ENCODE results near the gene VAMP4.
"Not testable (repeated sequence)": the region's sequence is repeated elsewhere in the genome, so short reads cannot be mapped to it uniquely, and the experiment has no call there.

Gene VAMP4

DNA sequence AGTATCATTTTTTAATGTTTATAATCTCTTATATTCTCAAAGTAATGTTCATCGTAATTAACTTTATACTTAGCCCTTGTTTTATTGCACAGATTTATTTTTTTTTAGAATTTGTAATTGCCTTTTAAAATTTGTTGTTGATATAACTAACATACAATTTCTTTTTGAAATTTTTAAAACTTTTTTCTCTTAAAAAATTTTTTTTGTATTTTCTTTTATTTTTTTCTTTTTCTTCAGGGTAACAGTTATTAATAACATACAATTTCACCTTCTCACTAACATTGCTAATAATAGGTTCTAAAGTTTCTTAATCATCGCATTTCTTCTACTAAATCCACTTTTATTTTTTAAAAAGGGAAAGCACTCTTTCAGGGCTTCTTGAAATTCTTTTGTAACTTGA lies 11.3 kb upstream of the VAMP4 start:
- in situ Hi-C loops (cut with MboI; ENCODE audit: low sequenced_read_pairs): no loop called here

- in situ Hi-C loops (cut with MboI; ENCODE audit: low sequenced_read_pairs): no loop called here
Observed at GRCh38 chr1:171751221-171751620, 9.4 kb upstream of the VAMP4 start.

DNA sequence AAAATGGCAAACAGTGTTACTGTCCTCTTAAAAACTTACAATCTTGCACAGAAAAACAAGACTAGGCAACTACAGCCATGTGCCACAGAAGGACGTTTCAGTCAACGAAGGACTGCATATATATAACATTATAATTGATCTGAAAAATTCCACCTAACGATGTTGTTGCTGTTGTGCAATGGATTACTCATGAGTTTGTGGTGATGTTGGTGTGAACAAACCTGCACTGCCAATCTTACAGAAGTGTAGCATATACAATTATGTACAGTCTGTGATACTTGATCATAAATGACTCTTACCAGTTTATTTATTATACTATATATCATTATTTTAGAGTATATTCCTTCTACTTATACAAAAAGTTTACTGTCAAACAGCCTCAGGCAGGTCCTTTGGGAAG lies 6.8 kb upstream of the VAMP4 start:
- in situ Hi-C loops (cut with MboI; ENCODE audit: low sequenced_read_pairs): no loop called here

DNA sequence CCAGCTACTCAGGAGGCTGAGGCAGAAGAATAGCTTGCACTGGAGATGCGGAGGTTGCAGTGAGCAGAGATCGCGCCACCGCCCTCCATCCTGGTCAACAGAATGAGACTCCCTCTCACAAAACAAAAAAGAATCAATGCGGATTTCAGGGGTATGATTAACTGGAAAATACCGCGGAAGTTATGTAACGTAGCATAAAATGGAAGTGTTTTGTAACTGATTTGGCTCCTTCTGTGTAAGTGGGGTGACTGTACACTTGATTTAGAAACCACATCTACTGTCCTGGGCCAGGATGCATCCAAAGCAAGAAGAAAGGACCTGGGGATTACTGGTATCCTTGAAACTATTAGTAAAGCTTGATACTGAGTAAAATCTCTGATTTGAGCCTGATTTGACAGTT lies 3.1 kb upstream of the VAMP4 start:
- in situ Hi-C loops (cut with MboI; ENCODE audit: low sequenced_read_pairs): no loop called here

DNA sequence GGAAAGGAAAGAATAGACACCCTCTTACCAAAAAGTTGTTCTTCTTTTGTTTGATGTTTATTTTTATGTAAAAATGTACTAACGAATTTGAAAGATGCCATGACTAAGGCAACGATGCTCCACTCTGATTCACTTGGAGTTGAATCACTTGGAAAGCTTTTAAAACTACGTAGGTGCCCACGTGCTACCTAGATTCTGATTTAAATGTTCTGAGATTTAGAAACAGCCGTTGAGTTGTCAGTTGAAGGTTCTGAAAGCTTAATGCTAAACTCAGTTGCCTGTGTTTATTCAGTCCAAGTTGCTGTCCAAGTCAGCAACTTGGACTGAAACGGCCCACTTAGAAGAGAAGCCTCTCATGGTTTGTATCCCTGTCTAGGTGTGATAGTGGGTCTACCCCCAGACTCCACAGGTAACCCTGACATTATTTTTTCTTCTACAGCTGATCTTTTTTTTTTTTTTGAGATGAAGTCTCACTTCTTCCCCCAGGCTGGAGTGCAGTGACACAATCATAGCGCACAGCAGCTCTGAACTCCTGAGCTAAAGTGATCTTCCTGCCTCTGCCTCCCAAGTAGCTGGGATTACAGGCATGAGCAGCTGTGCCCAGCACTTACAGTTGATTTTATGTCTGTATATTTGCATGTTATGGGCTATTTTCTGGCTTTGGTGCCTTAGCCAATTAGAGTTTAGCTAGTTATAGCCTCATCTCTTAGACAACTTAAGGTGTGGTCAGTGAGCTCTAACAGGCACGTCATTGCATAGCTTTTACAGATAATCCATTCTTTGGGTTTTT lies 1.4 kb upstream of the VAMP4 start:
- in situ Hi-C loops (cut with MboI; ENCODE audit: low sequenced_read_pairs): no loop called here

- in situ Hi-C loops (cut with MboI; ENCODE audit: low sequenced_read_pairs): no loop called here
Observed at GRCh38 chr1:171742577-171742922, 685 bp upstream of the VAMP4 start.

- in situ Hi-C loops (cut with MboI; ENCODE audit: low sequenced_read_pairs): no loop called here
Observed at GRCh38 chr1:171740987-171741871, 636 bp downstream of the VAMP4 start.

- in situ Hi-C loops (cut with MboI; ENCODE audit: low sequenced_read_pairs): no loop called here
Observed at GRCh38 chr1:171740356-171740863, 1.5 kb downstream of the VAMP4 start.

GRCh38 chr1:171739656-171740055 lies 2.2 kb downstream of the VAMP4 start:
- in situ Hi-C loops (cut with MboI; ENCODE audit: low sequenced_read_pairs): no loop called here

DNA sequence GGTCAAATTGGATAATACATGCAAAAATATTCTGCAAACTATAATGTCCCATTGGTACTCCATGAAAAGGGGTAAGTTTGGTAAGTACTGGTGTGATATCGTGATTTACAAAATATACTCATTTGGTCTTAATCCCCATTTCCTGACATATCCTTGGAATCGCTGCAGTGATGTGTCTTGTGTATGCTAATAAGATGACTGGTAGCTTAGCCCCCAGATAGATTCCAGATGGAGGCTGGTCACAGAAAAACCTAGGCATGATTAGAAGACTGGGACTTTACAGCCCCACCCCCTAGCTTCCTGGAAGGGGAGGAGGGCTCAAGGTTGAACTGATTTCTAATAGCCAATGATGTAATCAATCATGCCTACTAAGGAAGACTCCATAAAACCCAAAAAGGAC lies 3.0 kb downstream of the VAMP4 start:
- in situ Hi-C loops (cut with MboI; ENCODE audit: low sequenced_read_pairs): no loop called here

- in situ Hi-C loops (cut with MboI; ENCODE audit: low sequenced_read_pairs): no loop called here
Observed at GRCh38 chr1:171736196-171736595, 5.7 kb downstream of the VAMP4 start.

GRCh38 chr1:171730052-171730451 lies 11.8 kb downstream of the VAMP4 start:
- in situ Hi-C loops (cut with MboI; ENCODE audit: low sequenced_read_pairs): no loop called here

- in situ Hi-C loops (cut with MboI; ENCODE audit: low sequenced_read_pairs): no loop called here
Observed at GRCh38 chr1:171727778-171728177, 14.1 kb downstream of the VAMP4 start.

DNA sequence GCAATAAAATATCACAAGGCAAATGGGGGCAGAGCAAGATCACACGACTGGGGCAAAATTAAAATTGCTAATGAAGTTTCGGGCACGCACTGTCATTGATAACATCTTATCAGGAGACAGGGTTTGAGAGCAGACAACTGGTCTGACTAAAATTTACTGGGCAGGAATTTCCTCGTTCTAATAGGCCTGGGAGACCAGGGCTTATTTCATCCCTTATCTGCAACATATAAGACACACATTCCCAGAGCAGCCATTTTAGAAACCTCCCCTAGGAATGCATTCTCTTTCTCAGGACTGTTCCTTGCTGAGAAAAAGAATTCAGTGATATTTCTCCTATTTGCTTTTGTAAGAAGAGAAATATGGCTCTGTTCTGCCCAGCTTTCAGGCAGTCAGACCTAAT lies 18.7 kb downstream of the VAMP4 start:
- in situ Hi-C loops (cut with MboI; ENCODE audit: low sequenced_read_pairs): not testable (repeated sequence)

DNA sequence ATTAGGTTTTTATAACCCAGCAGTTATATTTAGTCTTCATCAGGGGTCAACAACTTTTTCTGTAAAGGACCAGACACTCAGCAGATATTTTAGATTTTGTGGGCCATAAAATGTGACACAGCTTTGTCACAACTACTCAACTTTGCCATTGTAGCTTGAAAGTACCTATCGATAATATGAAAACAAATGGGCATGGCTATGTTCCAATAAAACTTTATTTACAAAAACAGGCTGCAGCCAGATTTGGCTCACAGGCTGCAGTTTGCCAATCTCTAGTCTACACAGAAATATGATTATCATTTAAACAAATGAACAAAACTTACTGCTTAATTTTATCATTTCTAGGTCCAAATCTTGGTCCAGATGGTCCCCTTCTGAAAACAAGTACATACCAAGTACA lies 23.0 kb downstream of the VAMP4 start:
- in situ Hi-C loops (cut with MboI; ENCODE audit: low sequenced_read_pairs): no loop called here

- in situ Hi-C loops (cut with MboI; ENCODE audit: low sequenced_read_pairs): no loop called here
Observed at GRCh38 chr1:171718216-171718615, 23.6 kb downstream of the VAMP4 start.

DNA sequence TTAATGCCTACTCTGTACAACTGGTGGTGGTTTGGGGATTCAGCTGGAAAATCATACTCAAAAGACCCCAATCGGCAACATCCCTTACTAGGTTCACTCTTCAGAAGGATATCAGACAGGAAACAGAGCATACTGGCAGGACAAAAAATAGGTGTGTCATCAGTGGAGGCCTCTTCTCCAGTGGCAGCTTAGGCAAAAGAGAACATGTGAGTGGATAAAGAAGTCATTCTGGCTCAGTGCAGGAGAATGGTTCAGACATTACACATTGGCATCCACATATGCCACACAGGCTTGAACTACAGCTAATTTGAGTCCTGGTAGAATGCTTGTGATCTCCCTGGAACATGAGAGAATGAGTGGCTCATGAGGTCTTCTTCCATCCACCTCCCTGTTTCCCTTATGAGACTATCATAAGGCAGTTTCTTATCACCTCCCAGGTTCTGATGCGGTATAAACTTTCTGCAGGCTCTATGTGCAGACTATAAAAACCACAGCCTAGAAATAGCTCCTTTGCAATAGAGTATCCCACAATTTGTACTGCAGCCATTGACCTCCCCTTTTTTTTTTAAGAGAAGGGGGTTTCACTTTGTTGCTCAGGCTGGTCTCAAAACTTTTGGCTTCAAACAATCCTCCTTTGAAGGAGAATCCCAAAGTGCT lies 24.7 kb downstream of the VAMP4 start:
- in situ Hi-C loops (cut with MboI; ENCODE audit: low sequenced_read_pairs): no loop called here

GRCh38 chr1:171716616-171717015 lies 25.2 kb downstream of the VAMP4 start:
- in situ Hi-C loops (cut with MboI; ENCODE audit: low sequenced_read_pairs): no loop called here

GRCh38 chr1:171715813-171716251 lies 26.0 kb downstream of the VAMP4 start:
- in situ Hi-C loops (cut with MboI; ENCODE audit: low sequenced_read_pairs): no loop called here

- in situ Hi-C loops (cut with MboI; ENCODE audit: low sequenced_read_pairs): no loop called here
Observed at GRCh38 chr1:171712341-171712740, 29.5 kb downstream of the VAMP4 start.

DNA sequence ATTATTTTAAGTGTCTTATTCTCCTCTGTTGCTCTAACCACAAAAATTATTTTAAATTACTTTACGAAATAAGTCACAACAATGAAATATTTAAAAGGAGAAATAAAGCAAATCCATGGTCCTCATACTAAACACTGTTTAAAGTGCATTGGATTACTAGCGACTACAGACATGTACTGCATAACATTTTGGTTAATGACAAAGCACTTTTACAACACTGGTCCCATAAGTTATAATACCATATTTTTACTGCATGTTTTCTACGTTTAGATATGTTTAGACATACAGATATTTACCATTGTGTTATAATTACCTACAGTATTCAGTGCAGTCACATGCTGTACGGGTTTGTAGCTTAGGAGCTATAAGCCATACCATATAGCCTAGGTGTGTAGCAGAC lies 30.2 kb downstream of the VAMP4 start:
- in situ Hi-C loops (cut with MboI; ENCODE audit: low sequenced_read_pairs): no loop called here

All from HL-60/S4 treated with retinoic acid at 250 ng/mL for 4 days and 3 days (cell line).